ENCODE measurements around the gene MGA.

DNA sequence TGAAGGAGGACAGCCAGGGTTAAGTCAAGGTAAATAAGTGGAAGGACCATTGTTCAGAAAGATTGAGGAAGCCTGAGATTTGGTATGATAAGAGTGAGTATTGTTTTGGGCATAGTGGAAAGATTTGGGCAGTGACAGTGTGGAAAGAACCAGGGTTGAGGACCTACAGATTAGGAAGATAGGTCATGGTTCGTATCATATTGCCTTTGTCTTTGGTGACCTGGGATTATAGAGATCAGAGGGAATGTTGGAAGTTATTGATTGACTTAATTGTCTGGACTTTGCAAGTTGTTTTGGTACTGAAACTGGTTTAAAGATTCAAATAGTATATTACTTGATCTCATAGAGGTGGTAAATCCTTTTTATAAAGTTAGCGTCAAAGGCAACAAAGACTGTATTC, 23.1 kb upstream of the MGA start:
- TF ChIP-seq POLR2A (IDR thresholded peaks at IDR 0.05), result no peak
- TF ChIP-seq, protein P1, sequence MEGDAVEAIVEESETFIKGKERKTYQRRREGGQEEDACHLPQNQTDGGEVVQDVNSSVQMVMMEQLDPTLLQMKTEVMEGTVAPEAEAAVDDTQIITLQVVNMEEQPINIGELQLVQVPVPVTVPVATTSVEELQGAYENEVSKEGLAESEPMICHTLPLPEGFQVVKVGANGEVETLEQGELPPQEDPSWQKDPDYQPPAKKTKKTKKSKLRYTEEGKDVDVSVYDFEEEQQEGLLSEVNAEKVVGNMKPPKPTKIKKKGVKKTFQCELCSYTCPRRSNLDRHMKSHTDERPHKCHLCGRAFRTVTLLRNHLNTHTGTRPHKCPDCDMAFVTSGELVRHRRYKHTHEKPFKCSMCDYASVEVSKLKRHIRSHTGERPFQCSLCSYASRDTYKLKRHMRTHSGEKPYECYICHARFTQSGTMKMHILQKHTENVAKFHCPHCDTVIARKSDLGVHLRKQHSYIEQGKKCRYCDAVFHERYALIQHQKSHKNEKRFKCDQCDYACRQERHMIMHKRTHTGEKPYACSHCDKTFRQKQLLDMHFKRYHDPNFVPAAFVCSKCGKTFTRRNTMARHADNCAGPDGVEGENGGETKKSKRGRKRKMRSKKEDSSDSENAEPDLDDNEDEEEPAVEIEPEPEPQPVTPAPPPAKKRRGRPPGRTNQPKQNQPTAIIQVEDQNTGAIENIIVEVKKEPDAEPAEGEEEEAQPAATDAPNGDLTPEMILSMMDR (IDR thresholded peaks at IDR 0.05), result no peak
